ENCODE results near the gene CCSER2. TPM values are rescaled to one million over a fixed set of nuclear protein-coding genes. Genes with fewer than 3 reads are reported as not detected.

The CCSER2 gene
- total RNA-seq, 1 donor from 2014 or later: 66.1 TPM

- intact Hi-C loops (cut with DNase I): no loop called here
- H3K27ac ChIP-seq: no peak overlapping the region
Measured at GRCh38 chr10:84294766-84295447, 33.5 kb upstream of the CCSER2 start.

GRCh38 chr10:84296091-84296981, 32.1 kb upstream of the CCSER2 start:
- intact Hi-C loops (cut with DNase I): no loop called here
- no peak for DNase-seq
- peak in 1 of 2 donors; percentile 57 for ATAC-seq

More at GRCh38 chr10:84294766-84295447, 33.5 kb upstream of the CCSER2 start:
- no peaks in the 10 kb centered on the region for H3K9me3 ChIP-seq
- ATAC-seq (no peak), DNase-seq (no peak)
- TF ChIP-seq CTCF (IDR thresholded peaks at IDR 0.05): no peak
- no peaks in the 10 kb centered on the region for H3K36me3 ChIP-seq
- H3K4me3 ChIP-seq: no peak overlapping the region
- peaks cover 12% of the 10 kb centered on the region for H3K4me1 ChIP-seq
- no peaks in the 10 kb centered on the region for H3K27me3 ChIP-seq (ENCODE audit: low read depth)

GRCh38 chr10:84298057-84298456, 30.3 kb upstream of the CCSER2 start:
- intact Hi-C loops (cut with DNase I): no loop called here
- no peaks in the 10 kb centered on the region for H3K27me3 ChIP-seq (ENCODE audit: low read depth)
- H3K4me3 ChIP-seq: no peak overlapping the region
- no peak for TF ChIP-seq CTCF (IDR thresholded peaks at IDR 0.05)
- peaks cover 12% of the 10 kb centered on the region for H3K4me1 ChIP-seq
- ATAC-seq: no peak
- H3K27ac ChIP-seq: no peak overlapping the region
- no peaks in the 10 kb centered on the region for H3K36me3 ChIP-seq
- no peaks in the 10 kb centered on the region for H3K9me3 ChIP-seq
- DNase-seq: no peak

More at GRCh38 chr10:84296091-84296981, 32.1 kb upstream of the CCSER2 start:
- peaks cover 12% of the 10 kb centered on the region for H3K4me1 ChIP-seq
- no peaks in the 10 kb centered on the region for H3K9me3 ChIP-seq
- no peak for TF ChIP-seq CTCF (IDR thresholded peaks at IDR 0.05)
- no peaks in the 10 kb centered on the region for H3K36me3 ChIP-seq
- H3K4me3 ChIP-seq: no peak overlapping the region
- no peaks in the 10 kb centered on the region for H3K27me3 ChIP-seq (ENCODE audit: low read depth)
- peak overlapping the region; percentile 56 for H3K27ac ChIP-seq

- Histone ChIP-seq H3K4me1 (peaks cover under 1% of the 10 kb centered on the region), H3K27ac (no peak overlapping the region), H3K36me3 (no peaks in the 10 kb centered on the region), H3K9me3 (no peaks in the 10 kb centered on the region), H3K4me3 (no peak overlapping the region), H3K27me3 (ENCODE audit: low read depth) (no peaks in the 10 kb centered on the region)
- no peak for TF ChIP-seq CTCF (IDR thresholded peaks at IDR 0.05)
- ATAC-seq: no peak
- DNase-seq: no peak
- intact Hi-C loops (cut with DNase I): no loop called here
Measured at GRCh38 chr10:84302223-84302622, 26.2 kb upstream of the CCSER2 start.

GRCh38 chr10:84306751-84307384, 21.5 kb upstream of the CCSER2 start:
- no peak for DNase-seq
- Histone ChIP-seq H3K27me3 (ENCODE audit: low read depth) (no peaks in the 10 kb centered on the region), H3K4me3 (no peak overlapping the region), H3K4me1 (peaks cover 21% of the 10 kb centered on the region), H3K9me3 (no peaks in the 10 kb centered on the region), H3K36me3 (no peaks in the 10 kb centered on the region), H3K27ac (no peak overlapping the region)
- no peak for TF ChIP-seq CTCF (IDR thresholded peaks at IDR 0.05)
- ATAC-seq: no peak
- intact Hi-C loops (cut with DNase I): no loop called here
